Esophagus muscularis mucosa (tissue), 3 donors: ENCODE measurements around the gene FAM177B.

Experiments used
- POLR2A ChIP-seq: fragments of 450-650 bp; IDR thresholded peaks from one replicate; pipeline ENCODE4 v1.6.1; 2017; ENCODE audit warnings: antibody characterized with exemption, moderate library complexity, mild to moderate bottlenecking, low read depth
- POLR2AphosphoS5 ChIP-seq, 2 donors: sonication (generic); formaldehyde crosslinking; IDR thresholded peaks; one replicate each; pipeline ENCODE4 v1.6.1; 2017; ENCODE audit warnings: antibody characterized with exemption in 2 of 2
- TF ChIP-seq, protein P1 (sequence below), 3 experiments: fragments of 200-600 bp in 2 of 3; fragments of 450-650 bp in 1 of 3; sonication (generic) in 2 of 3; IDR thresholded peaks; one replicate each; pipeline ENCODE4 v1.5.1; 2017 to 2019; ENCODE audit warnings: antibody characterized with exemption in 3 of 3, mild to moderate bottlenecking in 2 of 3, moderate library complexity in 1 of 3

DNA sequence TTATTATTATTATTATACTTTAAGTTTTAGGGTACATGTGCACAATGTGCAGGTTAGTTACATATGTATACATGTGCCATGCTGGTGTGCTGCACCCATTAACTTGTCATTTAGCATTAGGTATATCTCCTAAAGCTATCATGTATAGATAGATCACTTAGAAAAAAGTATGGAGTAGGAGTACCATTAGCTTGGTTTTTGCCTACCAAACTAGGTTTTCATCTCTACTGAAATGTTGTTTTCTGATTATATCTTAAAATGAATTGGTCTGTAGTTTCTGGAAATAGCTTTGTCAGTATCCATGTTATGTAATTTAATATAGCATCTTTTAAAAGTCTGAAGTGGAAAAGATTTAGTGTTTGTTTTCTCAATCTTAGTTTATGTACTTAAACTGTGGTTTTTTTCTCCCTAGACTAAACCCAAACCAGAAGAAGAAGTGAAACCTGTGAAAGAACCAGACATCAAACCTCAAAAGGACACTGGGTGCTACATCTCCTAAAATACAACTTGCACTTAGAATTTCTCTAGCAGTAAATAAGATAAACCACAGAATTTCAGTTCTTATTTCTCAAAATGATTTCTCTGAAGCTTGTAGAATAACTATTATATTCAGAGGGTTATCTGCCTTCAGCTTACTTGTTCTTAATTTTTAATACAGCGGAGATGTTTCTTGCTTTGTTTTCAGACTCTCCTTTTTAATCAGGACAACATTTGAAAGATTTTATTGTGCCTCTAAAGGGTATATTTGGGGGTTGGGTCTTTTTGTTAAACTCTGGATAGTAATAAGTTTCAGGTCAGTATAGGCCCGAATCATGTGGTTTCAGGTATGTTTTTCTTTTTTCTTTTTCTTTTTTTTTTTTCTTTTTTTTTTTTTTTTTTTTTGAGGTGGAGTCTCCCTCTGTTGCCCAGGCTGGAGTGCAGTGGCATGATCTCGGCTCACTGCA is 4.5 kb upstream of the FAM177B start:
- TF ChIP-seq, protein P1, sequence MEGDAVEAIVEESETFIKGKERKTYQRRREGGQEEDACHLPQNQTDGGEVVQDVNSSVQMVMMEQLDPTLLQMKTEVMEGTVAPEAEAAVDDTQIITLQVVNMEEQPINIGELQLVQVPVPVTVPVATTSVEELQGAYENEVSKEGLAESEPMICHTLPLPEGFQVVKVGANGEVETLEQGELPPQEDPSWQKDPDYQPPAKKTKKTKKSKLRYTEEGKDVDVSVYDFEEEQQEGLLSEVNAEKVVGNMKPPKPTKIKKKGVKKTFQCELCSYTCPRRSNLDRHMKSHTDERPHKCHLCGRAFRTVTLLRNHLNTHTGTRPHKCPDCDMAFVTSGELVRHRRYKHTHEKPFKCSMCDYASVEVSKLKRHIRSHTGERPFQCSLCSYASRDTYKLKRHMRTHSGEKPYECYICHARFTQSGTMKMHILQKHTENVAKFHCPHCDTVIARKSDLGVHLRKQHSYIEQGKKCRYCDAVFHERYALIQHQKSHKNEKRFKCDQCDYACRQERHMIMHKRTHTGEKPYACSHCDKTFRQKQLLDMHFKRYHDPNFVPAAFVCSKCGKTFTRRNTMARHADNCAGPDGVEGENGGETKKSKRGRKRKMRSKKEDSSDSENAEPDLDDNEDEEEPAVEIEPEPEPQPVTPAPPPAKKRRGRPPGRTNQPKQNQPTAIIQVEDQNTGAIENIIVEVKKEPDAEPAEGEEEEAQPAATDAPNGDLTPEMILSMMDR (IDR thresholded peaks at IDR 0.05) = no peak
- TF ChIP-seq POLR2AphosphoS5 (IDR thresholded peaks at IDR 0.05) = no peak
- TF ChIP-seq POLR2A = no peak
